ENCODE results near the gene ALKBH3. TPM values are rescaled to one million over a fixed set of nuclear protein-coding genes. Genes with fewer than 3 reads are reported as not detected.

The ALKBH3 gene
- total RNA-seq, 1 donor from 2014 or later: 14.6 TPM

DNA sequence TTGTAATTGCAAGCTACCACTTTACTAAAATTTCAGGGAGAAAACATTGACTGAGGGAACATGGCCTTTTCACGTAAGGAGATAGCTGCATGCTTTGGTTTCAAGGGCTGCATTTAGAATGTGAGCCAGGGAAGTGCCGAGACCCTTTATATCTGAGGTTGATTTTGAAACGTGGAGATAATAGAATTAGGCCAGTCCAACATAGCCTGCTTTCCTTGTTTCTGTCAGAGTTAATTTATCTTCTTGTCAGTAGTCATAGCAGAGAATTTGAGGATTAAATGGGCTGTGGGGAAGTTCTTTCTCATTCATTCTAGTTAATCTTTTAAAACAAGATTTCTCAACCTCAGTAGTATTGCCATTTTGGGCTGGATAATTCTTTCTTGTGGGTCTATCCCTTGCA is 12.2 kb downstream of the ALKBH3 start:
- no peak for ATAC-seq
- DNase-seq (ENCODE audit: low spot score): no peak

DNA sequence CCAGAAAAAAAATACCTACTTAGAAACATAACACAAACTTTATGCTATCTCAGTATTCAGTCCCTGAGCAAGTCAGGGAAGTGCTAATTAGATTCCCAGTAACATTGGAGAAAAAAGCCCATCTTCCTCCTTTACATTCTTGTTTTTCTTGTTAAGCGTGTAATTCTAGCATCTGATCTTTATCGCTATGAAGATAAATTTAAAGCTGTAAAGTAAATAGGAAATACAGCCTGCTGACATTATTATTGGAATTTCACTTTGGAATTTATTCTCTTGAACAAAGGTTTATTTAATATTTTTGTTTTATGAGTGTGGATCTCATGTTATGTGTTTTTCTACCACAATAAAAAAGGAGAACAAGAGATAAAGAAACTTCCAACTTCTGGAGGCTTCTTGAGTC is 13.9 kb downstream of the ALKBH3 start:
- DNase-seq (ENCODE audit: low spot score) (no peak), ATAC-seq (no peak)

DNA sequence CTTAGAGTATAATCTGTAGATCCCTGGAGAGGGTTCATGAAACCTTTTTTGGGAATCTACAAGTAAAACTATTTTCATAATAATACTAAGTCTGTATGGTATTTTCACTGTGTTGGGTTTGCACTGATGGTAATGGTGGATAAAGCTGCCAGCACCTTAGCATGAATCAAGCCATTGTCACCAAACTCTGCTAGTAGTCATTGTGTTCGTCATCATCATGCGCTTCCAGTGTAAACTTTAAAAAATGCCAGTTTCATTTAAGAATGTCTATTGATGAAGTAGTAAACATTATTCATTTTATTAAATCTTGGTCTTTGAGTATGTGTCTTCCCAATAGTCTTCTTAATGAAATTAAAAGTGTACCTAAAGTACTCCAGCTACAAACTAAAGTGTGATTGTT is 15.0 kb downstream of the ALKBH3 start:
- no peak for DNase-seq (ENCODE audit: low spot score)
- no peak for ATAC-seq

DNA sequence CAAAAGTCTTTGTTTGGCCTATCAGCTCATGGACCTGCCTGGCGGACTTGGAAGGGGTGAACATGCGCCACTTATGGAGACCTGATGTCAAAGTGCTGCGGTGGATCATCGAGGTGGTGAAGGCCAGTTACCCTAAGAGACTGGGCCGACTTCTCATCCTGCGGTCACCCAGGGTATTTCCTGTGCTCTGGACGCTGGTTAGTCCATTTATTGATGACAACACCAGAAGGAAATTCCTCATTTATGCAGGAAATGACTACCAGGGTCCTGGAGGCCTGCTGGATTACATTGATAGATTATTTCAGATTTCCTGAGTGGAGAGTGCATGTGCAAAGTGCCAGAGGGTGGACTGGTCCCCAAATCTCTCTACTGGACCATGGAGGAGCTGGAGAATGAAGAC is 17.9 kb downstream of the ALKBH3 start:
- no peak for ATAC-seq
- DNase-seq (ENCODE audit: low spot score): no peak

DNA sequence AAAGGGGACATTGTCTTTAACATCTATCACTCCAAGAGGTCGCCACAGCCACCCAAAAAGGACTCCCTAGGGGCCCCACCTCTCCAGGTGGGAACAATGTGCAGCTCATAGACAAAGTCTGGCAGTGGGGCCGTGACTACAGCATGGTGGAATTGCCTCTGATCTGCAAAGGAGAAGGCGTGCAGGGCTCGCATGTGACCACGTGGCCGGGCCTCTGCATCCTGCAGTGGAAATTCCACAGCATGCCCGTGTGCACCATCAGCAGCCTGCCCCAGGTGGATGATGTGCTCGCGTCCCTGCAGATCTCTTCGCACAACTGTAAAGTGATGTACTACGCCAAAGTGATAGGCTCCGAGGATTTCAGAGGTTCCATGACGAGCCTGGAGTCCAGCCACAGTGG is 18.5 kb downstream of the ALKBH3 start:
- ATAC-seq: no peak
- no peak for DNase-seq (ENCODE audit: low spot score)

DNA sequence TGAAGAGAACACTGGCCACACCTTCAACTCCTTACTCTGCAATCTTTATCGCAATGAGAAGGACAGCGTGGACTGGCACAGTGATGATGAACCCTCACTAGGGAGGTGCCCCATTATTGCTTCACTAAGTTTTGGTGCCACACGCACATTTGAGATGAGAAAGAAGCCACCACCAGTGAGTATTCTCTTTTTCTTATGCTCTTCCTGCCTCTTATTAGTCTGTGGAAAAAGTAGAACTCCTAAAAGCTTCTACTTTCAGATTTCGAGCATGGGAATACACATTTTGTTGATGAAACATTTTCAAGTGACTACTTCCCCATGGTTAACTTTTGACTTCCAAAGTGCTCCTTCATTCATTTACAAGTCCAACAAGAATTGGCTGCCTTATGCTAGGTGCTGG is 20.9 kb downstream of the ALKBH3 start:
- DNase-seq (ENCODE audit: low spot score) (no peak), ATAC-seq (no peak)

DNA sequence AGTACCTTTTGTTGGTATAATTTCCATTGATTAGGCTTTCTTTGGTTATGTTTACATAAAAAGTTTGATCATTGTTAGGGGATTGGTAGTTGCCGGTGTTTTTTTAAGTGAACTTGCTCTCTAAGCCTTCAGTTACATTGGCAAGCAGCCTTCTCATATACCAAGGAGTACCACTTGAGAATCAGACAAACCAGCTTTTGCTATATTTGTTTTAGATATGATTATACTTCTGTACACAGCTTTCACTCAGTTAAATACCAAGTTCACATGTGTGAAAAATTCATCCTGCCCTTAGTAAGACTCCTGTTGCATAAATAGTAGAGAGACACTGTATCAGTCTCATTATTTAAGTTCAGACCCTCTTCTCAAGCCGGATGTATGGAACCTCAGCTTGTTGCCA is 22.4 kb downstream of the ALKBH3 start:
- no peak for DNase-seq (ENCODE audit: low spot score)
- ATAC-seq: no peak

DNA sequence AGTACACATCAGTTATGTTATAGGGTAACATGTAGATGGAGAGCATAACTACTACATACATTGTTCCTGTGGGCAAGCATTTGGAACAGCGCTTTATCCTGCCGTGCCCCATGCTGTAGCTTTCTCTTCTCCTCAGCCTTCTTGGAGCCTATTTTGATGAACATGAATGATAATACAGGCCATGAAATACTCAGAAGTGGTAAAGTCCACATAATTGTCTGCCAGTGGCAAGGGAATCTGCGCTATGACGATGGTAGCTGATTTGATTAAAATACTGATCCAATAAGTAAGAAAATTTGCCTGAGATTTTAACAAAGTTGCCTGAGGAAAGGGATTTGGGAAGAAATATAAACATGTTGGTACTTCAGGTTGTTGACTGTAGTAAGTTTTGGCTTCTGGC is 23.3 kb downstream of the ALKBH3 start:
- DNase-seq (ENCODE audit: low spot score): no peak
- no peak for ATAC-seq

DNA sequence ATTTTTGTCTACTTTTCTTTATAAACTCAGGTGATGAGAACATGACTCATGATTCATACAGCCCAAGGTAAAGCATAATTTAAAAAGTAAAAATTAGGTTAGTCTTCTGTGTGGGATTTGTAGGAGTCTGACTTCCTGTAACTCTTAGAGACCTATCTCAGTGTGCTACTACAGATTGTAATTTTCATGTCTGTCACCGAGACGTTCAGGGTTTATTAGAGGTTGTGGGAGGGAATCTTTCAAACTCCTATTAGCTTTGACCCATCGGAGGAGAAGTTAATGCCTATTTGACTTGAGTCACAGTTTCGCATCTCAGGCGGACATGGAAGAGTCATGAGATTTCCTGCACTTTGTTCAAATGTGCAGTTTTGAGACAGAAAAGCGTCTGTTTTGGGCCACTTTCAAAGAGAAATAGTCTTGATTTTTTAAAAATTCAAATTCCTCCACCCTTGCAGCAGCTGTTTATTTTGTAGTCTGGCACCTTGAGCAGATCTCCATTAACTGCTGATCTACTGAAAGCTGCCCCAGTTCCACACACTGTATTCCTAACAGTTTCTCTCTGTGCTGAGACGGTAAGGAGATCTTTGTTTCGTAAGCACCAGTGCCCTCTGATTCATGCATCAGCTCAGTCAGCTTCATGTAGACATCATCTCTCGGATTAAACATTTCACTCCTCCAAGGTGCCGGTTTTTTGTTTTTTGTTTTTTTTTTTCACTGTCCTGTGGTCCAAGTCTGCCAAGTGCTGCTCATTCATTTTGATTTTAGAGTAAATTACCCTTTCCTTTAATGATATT is 24.3 kb downstream of the ALKBH3 start:
- ATAC-seq (peak; percentile 38), DNase-seq (ENCODE audit: low spot score) (no peak)

DNA sequence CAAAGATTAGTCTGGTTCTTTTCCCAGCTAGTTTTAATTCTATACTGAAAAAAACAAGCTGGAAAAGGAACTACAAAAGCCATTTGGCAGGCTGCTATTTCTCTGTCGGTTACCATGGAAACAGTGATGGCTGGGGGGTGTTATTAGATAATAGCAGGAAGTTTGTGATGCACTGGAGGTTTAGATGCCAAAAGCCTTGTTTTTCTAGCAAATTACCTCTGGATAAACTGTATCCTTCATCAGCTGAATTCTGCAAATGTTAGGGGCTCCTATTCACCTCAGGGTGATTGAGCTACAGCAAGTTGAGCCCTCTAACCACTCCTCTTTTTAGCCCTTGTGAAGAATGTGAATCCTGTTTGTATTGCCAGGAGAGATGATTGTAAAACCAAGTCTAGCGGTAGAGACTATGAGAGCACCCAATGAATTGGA is 25.2 kb downstream of the ALKBH3 start:
- DNase-seq (ENCODE audit: low spot score) (no peak), ATAC-seq (peak; percentile 46)

DNA sequence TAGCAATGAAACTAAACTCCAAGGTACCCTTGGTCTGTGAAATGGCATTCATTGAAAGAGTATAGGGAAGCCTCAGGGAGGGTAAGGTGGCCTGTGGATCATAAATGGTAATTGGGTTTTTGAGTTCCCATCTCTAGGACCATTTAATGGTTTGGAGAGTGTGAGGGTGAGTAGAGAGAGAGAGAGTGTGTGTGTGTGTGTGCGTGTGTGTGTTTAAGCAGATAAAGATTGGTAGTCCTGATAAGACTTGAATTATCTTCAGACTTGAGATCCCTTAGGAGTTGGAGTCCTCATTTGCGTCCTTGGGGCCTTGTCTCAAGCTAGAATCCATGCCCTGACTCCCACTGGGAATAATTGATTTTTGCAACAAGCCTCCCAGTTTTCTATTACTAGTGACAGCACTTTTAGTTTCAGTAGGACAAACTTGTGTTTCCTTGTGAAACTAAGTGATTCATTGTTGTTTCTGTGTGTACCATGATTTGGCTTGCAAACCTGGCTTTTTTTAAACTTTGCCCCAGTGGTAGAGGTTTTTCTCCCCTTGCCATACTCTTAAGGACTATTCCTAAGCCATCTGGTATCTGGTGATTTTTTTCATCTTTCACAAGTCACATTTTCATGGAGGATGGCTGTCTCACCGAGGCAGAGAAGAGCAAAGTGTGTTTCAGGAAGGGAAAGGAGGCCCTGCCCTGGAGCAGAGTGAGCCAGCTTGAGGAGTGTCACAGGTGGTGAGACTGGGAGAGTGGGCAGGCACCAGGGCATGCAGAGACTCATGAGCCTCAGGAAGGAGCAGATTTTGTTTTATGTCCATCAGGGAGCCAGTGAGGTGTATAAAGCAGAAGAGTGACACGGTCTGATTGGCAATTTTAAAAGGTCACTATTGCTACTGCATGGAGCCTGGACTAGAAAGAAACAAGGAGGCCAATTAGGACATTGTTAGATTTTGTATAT is 26.7 kb downstream of the ALKBH3 start:
- DNase-seq (ENCODE audit: low spot score): no peak
- ATAC-seq: no peak

DNA sequence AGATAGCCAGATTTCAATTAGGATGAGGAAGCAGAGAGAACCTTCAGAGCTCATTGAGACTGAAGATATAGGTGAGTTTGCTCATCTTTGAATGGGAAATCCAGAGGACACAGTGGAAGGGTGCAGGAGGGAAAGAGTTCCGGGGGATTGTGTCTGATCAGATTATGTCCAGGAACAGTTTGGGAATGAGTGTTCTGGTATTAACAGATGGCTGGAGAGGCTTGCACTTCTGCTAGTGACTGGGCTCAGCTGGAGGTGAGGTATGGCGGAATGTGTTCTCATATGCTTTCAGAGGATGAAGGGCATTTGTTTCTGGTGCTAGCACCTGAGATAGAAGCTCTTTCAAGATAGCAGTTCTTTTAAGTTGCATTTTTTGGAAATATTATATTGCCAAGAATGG is 27.6 kb downstream of the ALKBH3 start:
- DNase-seq (ENCODE audit: low spot score): no peak
- no peak for ATAC-seq

DNA sequence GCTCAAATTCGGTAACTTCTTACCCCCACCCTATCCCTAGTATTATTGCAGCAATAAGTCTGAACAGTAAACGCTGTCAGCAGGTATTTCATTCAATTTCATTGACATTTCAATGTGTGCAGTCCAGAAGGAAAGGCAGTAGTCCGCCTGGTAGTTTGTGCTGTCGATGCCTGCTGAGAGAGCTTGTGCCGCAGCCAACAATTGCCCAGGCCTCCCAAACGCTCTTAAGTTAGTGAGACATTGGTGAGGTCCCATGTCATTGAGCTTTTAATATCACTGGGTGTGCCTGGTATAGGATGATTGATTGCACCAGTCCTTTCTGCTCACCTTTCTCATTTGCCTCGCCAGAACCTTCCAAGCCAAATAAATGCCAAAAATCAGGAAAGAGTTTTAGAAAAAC is 28.1 kb downstream of the ALKBH3 start:
- ATAC-seq (no peak), DNase-seq (ENCODE audit: low spot score) (no peak)

DNA sequence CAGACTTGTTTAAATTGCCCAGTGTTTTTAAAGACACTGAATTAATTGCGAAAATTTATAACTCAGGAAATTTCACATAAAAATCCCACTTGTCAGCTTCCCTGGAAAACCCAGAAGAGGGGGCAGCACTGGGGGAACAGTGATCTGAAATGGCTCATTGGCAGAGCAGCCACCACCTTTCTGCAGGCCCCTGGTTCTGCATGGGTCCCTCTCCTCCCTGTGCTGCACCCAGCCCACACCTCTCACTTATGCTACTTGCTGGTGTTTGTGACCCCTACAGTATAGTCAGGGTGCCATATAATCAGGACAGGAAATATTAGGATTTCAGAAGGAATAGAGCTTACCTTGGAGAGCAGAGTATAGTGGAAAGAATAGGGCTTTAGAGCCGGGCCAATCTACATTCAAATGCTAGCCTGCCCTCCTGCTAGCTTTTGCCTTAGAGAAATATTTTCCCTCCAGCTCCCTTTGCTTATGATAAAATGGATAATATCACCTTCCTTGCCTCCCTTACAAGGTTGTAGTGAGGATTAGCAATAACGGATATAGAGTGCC is 33.3 kb downstream of the ALKBH3 start:
- no peak for ATAC-seq

DNA sequence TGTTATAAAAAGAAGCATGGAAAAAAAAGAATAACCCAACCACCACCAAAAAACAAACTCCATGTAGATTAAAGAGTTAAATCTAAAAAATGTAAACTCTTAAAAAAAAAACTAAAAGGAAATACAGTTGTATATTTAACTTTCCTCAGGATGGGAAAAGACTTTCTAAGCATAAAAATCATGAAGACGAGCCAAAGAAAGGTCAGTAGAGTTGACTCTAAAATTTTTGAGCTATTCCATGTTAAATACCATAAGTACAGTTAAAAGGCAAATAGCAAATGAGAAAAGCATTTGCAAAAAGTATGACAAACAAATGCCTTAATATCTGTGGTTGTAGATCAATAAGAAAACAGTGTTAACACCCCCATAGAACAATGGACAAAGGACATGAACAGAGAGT is 33.8 kb downstream of the ALKBH3 start:
- no peak for DNase-seq (ENCODE audit: low spot score)
- ATAC-seq: no peak

More for the DNA sequence above, 33.3 kb downstream of the ALKBH3 start:
- no peak for DNase-seq (ENCODE audit: low spot score)

DNA sequence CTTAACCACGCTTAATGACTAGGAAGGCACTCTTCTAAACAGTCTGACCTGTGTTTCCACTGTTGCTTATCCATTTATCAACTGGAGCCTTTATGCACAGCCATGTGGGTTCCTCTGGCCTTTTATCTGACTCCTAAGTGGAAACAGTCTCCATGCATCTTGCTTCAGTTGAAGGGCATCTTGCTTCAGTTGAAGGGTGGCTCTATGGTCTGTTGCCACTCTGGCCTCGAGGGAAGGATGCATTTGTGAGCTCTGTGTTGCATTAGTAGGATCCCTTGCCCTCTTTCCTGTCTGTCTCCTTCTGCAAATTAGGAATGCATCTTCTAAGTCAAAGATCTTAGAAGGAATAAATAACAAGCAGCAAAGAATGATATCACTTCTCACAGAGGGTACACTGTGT is 36.0 kb downstream of the ALKBH3 start:
- no peak for ATAC-seq
- no peak for DNase-seq (ENCODE audit: low spot score)

DNA sequence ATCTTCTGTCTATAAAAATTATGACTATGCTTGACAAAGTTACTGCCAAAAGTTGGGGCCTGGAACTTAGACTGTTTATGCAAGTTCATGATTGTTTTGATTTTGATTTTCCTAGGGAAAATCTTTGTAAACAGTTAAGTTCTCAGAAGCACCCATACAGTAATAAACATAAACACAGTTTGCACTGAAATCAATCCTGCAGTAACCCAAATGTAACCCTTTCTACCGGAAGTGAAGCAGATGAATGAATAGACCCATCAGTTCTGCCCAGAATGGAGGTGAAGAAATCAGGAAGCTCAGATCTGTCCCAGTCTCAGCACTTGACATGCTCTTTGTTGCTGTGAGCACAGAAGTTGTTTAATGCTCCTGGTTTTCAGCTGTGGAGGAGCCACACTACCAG is 37.2 kb downstream of the ALKBH3 start:
- no peak for ATAC-seq
- no peak for DNase-seq (ENCODE audit: low spot score)

DNA sequence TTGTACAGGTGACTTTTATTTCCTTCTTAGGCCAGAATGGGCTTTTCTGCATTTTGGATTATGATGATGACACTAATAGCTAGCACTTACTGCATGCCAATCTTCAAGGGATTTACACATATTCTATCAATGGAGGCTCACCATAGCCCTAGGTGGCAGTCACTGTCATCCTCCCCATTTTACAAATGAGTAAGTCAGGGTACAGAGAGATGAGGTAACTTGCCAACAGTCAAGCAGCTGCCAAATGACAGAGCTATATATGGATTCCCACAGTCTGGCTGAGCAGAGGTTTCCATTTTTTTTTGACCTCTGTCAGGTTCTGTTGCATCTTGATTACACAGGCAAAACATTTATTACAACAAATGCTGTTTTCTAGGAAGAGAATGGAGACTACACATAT is 38.0 kb downstream of the ALKBH3 start:
- DNase-seq (ENCODE audit: low spot score): no peak
- ATAC-seq: no peak

DNA sequence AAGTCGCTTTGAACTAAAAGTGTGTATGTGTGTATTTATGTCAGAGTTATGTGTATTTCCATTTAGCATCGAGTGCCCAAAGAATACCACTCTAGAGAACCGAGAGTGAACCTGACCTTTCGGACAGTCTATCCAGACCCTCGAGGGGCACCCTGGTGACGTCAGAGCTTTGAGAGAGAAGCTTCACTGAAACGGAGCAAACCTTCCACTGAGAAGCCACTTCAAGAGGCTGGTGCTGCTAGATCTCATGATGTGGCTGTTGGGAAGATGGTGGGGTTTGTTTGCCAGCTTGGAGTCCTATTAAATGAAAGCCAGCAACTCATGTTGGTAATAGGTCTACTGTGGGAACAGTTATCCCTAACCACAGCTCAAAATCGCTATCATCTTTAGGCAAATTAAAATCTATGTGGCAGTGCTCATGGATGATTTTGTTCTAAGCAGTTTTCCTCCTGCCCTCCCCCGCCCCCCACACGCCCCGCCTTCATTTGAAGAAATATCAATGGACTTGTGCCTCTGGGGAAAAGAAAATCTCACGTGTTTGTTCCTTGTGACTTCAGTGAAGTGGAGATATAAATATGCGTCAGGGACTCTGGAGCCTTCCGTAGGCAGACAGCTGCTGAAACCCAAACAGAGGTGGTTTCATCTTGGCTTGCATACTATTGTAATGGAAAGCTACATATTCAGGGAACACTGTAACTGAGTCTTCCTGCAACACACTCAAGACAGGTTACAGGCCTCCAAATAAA is 39.4 kb downstream of the ALKBH3 start:
- ATAC-seq: no peak
- no peak for DNase-seq (ENCODE audit: low spot score)

DNA sequence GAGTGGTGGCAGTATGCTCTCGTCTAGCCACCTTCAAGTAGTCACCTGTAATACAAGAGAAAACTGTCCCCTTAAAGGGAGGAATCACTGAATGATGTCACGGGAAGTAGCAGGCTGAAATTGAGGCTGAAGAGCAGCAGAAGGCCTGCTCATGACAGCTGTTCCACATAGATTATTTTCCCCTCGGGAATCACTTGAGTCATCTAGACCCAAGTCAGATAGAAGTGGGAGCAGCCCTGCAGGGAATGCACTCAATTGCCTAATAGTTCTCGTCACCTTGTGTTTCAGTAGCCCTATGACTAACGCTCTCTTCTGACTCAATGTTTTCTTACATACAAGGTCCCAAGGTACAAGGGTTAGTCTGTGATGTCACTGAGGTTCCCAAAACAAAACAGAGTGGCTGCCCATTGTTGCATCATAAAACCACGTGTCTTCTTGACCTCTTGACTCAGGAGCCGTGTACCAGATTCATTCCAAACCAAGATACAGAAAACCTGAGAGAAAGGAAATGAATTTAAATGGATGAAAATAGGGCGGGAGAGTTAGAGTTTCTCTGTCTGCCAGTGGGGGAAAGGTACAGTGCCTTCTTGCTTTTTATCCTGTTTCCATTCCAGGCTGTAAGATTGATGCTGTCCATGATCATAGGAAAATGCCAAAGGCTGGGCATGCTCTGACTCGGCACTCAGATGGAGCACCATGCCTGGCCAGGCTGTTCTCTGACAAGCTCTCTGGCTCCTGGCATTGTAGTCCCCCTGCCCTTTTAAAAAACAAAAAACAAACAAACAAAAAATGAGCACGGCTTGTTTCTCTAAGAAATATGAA is 40.2 kb downstream of the ALKBH3 start:
- DNase-seq (ENCODE audit: low spot score) (no peak), ATAC-seq (peak; percentile 72)
